Measurements from ENCODE around the gene LCORL.
"Not testable (repeated sequence)": the region's sequence is repeated elsewhere in the genome, so short reads cannot be mapped to it uniquely, and the experiment has no call there.

Gene LCORL

DNA sequence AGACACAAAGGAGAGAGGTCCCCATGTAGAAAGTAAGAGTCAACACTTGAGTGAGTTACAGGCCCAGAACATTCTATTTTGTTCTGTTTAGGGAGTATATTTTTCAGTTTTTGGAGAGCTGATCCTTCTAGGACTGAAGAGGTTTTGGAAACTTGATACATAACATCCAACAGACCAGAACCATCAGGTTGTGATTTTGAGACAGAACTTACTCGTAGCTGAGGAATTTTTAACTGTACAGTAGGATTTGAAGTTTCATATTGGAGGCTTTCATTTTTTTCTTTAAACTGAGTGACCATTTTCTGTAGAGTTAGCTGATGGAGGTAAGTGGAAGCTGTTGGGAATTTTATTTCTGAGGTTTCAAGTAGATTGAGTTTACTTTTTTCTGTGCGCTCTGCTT lies 137.5 kb downstream of the LCORL start:
- Histone ChIP-seq H3K27me3 (ENCODE audit: low read depth, low read length) (no peaks in the 10 kb centered on the region), H3K9me3 (ENCODE audit: control insufficient read depth in 1 of 2, low read length in 2 of 2) (no peaks in the 10 kb centered on the region), H3K4me1 (ENCODE audit: control insufficient read depth in 1 of 2, insufficient read depth in 2 of 2, low read length in 2 of 2) (no peaks in the 10 kb centered on the region), H3K36me3 (ENCODE audit: control insufficient read depth in 1 of 2, insufficient read depth in 2 of 2, low read length in 2 of 2) (peaks cover 0 to 3% of the 10 kb centered on the region in 2 donors), H3K4me3 (ENCODE audit: low read depth in 1 of 2, low read length in 2 of 2) (no peak overlapping the region), H3K27ac (ENCODE audit: low read length) (no peak overlapping the region)

DNA sequence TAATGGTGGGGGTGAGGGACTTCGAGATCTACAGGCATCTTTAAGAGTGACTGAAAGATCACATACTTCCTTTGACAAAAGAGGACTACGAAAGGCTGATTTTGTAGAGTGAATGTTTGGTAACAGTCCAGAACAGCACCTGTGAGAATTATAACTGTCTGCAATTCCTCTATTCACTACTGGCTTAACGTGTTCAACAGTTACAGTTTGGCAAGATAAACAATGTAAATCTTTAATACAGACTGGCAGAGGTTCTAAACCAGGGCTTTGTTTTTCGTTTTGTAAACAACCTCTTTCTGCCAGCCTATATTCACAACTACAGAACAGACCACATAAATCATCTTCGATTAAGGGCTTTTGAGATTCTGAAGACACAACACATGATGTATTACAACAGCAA lies 143.9 kb downstream of the LCORL start:
- H3K9me3 ChIP-seq (ENCODE audit: control insufficient read depth in 1 of 2, low read length in 2 of 2), result no peaks in the 10 kb centered on the region

DNA sequence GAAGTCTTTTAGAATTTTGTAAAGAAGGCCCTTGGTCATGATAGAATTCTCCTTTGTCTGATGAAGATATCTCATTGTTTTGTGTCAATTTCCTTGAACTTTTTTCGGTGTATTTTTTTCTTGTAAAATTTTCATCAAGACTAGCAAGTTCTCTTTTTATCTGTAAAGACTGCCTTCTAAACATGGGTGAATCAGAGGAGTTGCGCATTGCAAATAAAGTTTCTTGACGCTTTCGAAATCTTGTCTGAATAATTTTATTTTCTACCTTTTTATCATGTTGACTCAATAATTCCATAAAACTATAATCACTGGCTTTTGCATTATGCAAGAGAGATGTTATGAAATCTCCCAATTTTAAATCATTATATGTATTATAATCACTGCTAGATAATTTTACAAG lies 144.6 kb downstream of the LCORL start:
- H3K27me3 ChIP-seq (ENCODE audit: low read depth, low read length), result no peaks in the 10 kb centered on the region
- no peak overlapping the region for H3K4me3 ChIP-seq (ENCODE audit: low read depth in 1 of 2, low read length in 2 of 2)
- H3K9me3 ChIP-seq (ENCODE audit: control insufficient read depth in 1 of 2, low read length in 2 of 2), result no peaks in the 10 kb centered on the region
- no peaks in the 10 kb centered on the region for H3K4me1 ChIP-seq (ENCODE audit: control insufficient read depth in 1 of 2, insufficient read depth in 2 of 2, low read length in 2 of 2)
- no peak overlapping the region for H3K27ac ChIP-seq (ENCODE audit: low read length)
- no peaks in the 10 kb centered on the region for H3K36me3 ChIP-seq (ENCODE audit: control insufficient read depth in 1 of 2, insufficient read depth in 2 of 2, low read length in 2 of 2)

More for the DNA sequence above, 143.9 kb downstream of the LCORL start:
- H3K36me3 ChIP-seq (ENCODE audit: control insufficient read depth in 1 of 2, insufficient read depth in 2 of 2, low read length in 2 of 2), result no peaks in the 10 kb centered on the region
- no peak overlapping the region for H3K4me3 ChIP-seq (ENCODE audit: low read depth in 1 of 2, low read length in 2 of 2)
- no peaks in the 10 kb centered on the region for H3K4me1 ChIP-seq (ENCODE audit: control insufficient read depth in 1 of 2, insufficient read depth in 2 of 2, low read length in 2 of 2)
- H3K27ac ChIP-seq (ENCODE audit: low read length), result no peak overlapping the region
- no peaks in the 10 kb centered on the region for H3K27me3 ChIP-seq (ENCODE audit: low read depth, low read length)

DNA sequence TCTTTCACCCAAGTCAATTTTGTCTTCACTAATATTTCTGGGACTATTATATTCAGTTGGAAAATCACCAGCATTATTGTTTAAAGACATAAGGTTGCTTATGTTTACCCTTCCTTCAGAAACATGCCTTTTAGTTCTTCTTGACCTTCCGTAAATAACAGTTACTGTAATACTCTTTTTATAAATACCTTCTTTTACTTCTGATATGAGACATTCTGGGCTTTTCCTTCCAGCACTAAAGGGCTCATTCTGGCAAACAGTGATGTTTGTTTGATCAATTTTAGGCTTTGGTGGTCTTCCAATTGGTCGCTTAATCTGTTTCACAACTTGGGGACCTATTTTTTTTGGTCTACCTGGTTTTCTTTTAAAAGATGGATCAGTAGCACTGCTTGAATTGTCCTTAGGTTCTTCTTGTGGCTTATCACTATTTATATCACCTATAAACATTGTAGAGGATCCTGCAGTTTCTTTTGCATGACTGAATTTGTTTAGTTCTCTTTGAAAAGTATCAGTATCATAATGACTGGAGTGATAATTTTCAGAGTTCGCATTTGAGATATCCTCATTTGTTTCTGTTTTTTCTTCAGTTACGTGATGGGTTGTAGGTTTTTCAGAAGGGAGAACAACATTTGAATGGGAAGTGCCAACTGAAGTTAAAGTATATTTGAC lies 146.0 kb downstream of the LCORL start:
- Histone ChIP-seq H3K4me1 (ENCODE audit: control insufficient read depth in 1 of 2, insufficient read depth in 2 of 2, low read length in 2 of 2) (no peaks in the 10 kb centered on the region), H3K27me3 (ENCODE audit: low read depth, low read length) (no peaks in the 10 kb centered on the region), H3K4me3 (ENCODE audit: low read depth in 1 of 2, low read length in 2 of 2) (no peak overlapping the region), H3K9me3 (ENCODE audit: control insufficient read depth in 1 of 2, low read length in 2 of 2) (no peaks in the 10 kb centered on the region), H3K27ac (ENCODE audit: low read length) (no peak overlapping the region), H3K36me3 (ENCODE audit: control insufficient read depth in 1 of 2, insufficient read depth in 2 of 2, low read length in 2 of 2) (no peaks in the 10 kb centered on the region)

DNA sequence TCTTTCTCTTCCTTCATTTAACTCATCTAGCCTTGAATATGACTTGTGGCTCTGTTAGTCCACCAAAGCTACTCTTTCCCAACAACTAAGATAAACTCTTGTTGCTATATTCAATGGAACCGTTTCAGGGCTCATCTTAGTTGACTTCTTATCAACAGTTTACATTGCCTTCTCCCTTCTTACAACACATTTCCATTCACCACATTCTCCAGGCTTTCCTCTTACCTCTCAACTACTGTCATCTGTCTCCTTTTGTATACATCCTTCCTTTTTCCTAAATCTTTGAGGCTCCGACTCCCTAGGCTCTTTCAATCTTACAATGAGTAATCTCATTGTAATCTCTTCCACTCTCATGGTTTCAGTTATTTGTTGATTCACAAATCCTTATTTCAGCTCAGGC lies 152.2 kb downstream of the LCORL start:
- H3K27me3 ChIP-seq (ENCODE audit: low read depth, low read length), result no peaks in the 10 kb centered on the region
- H3K36me3 ChIP-seq (ENCODE audit: control insufficient read depth in 1 of 2, insufficient read depth in 2 of 2, low read length in 2 of 2), result peaks cover 0 to 1% of the 10 kb centered on the region in 2 donors
- H3K4me3 ChIP-seq (ENCODE audit: low read depth in 1 of 2, low read length in 2 of 2), result no peak overlapping the region
- no peak overlapping the region for H3K27ac ChIP-seq (ENCODE audit: low read length)
- no peaks in the 10 kb centered on the region for H3K9me3 ChIP-seq (ENCODE audit: control insufficient read depth in 1 of 2, low read length in 2 of 2)
- H3K4me1 ChIP-seq (ENCODE audit: control insufficient read depth in 1 of 2, insufficient read depth in 2 of 2, low read length in 2 of 2), result no peaks in the 10 kb centered on the region

DNA sequence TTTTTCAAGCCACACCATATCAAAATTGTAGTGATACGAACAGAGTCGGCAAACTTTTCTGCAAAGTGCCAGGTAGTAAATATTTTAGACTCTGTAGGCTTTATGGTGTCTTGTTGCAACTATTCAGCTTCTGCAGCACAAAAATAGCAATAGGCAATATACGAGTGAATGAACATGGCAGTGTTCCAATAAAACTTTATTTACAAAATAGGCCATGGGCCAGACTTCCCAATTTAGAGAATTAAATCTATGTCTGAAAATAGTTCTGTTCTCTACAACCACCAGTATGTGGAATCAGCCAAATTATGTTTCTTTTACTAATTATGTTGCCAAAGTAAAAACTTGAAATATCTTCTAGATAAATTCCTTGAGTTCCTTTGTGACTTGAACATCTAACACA lies 154.3 kb downstream of the LCORL start:
- peaks cover 0 to 4% of the 10 kb centered on the region in 2 donors for H3K36me3 ChIP-seq (ENCODE audit: control insufficient read depth in 1 of 2, insufficient read depth in 2 of 2, low read length in 2 of 2)
- no peaks in the 10 kb centered on the region for H3K9me3 ChIP-seq (ENCODE audit: control insufficient read depth in 1 of 2, low read length in 2 of 2)
- H3K4me3 ChIP-seq (ENCODE audit: low read depth in 1 of 2, low read length in 2 of 2), result no peak overlapping the region
- H3K27ac ChIP-seq (ENCODE audit: low read length), result no peak overlapping the region
- no peaks in the 10 kb centered on the region for H3K27me3 ChIP-seq (ENCODE audit: low read depth, low read length)
- no peaks in the 10 kb centered on the region for H3K4me1 ChIP-seq (ENCODE audit: control insufficient read depth in 1 of 2, insufficient read depth in 2 of 2, low read length in 2 of 2)

DNA sequence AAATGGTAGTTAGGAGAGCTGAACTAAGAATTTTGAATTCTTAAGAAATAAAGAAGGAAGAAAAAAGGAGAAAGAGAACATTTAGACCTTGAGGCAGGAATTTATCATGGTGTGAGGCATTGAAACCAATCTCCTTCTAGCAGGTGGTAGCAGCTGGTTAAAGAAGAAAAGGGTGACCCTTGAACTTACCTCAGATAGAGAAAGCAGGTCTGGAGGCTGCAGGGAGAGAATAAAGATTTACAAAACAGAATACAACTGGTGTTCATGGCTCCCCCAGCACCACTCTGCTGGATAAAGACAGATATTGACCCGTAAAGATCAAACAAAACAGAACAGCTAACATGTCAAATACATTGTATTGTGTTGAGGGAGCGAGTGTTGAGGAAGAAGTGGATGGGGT lies 154.7 kb downstream of the LCORL start:
- H3K27me3 ChIP-seq (ENCODE audit: low read depth, low read length), result no peaks in the 10 kb centered on the region
- no peaks in the 10 kb centered on the region for H3K4me1 ChIP-seq (ENCODE audit: control insufficient read depth in 1 of 2, insufficient read depth in 2 of 2, low read length in 2 of 2)
- H3K27ac ChIP-seq (ENCODE audit: low read length), result no peak overlapping the region
- peaks cover 0 to 4% of the 10 kb centered on the region in 2 donors for H3K36me3 ChIP-seq (ENCODE audit: control insufficient read depth in 1 of 2, insufficient read depth in 2 of 2, low read length in 2 of 2)
- H3K9me3 ChIP-seq (ENCODE audit: control insufficient read depth in 1 of 2, low read length in 2 of 2), result peaks cover 0 to 3% of the 10 kb centered on the region in 2 donors
- H3K4me3 ChIP-seq (ENCODE audit: low read depth in 1 of 2, low read length in 2 of 2), result no peak overlapping the region

DNA sequence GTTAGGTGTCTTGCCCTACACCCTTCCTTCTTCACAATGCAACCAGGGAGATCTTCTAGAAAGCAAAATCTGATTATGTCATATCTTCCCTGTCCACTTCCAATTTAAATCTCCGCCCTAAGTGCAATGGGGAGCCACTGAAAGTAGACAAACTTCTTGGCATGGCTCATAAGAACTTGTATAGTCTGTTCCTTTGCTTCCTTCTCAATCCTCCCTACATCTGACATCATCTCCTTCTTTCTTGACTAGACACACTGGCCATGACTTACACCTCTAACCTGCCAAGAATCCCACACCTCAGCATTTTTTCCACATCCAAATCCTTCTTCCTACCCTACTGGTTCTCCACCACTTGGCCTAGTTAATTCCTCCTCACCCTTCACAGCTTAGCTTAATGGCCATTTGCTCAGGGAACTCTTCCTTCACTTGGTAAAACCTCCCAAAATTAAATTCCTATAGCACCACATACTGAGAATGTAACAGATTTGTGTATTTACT lies 155.6 kb downstream of the LCORL start:
- Histone ChIP-seq H3K27ac (ENCODE audit: low read length) (no peak overlapping the region), H3K36me3 (ENCODE audit: control insufficient read depth in 1 of 2, insufficient read depth in 2 of 2, low read length in 2 of 2) (peaks cover 0 to 4% of the 10 kb centered on the region in 2 donors), H3K4me1 (ENCODE audit: control insufficient read depth in 1 of 2, insufficient read depth in 2 of 2, low read length in 2 of 2) (no peaks in the 10 kb centered on the region), H3K9me3 (ENCODE audit: control insufficient read depth in 1 of 2, low read length in 2 of 2) (peaks cover 0 to 9% of the 10 kb centered on the region in 2 donors), H3K4me3 (ENCODE audit: low read depth in 1 of 2, low read length in 2 of 2) (no peak overlapping the region), H3K27me3 (ENCODE audit: low read depth, low read length) (no peaks in the 10 kb centered on the region)

DNA sequence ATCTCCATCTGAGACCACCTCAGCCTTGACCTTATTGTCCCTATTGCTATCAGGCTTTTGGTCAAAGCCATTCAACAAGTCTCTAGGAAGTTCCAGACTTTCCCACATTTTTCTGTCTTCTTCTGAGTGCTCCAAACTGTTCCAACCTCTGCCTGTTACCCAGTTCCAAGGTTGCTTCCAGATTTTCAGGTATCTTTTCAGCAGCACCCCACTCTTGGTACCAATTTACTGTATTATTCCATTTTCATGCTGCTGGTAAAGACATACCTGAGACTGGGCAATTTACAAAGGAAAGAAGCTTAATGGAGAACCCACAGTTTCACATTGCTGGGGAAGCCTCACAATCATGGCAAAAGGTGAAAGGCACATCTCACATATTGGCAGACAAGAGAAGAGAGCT lies 159.6 kb downstream of the LCORL start:
- H3K9me3 ChIP-seq (ENCODE audit: control insufficient read depth in 1 of 2, low read length in 2 of 2); H3K27ac ChIP-seq (ENCODE audit: low read length); H3K4me3 ChIP-seq (ENCODE audit: low read depth in 1 of 2, low read length in 2 of 2); H3K27me3 ChIP-seq (ENCODE audit: low read depth, low read length); H3K36me3 ChIP-seq (ENCODE audit: control insufficient read depth in 1 of 2, insufficient read depth in 2 of 2, low read length in 2 of 2); H3K4me1 ChIP-seq (ENCODE audit: control insufficient read depth in 1 of 2, insufficient read depth in 2 of 2, low read length in 2 of 2): not testable (repeated sequence)

DNA sequence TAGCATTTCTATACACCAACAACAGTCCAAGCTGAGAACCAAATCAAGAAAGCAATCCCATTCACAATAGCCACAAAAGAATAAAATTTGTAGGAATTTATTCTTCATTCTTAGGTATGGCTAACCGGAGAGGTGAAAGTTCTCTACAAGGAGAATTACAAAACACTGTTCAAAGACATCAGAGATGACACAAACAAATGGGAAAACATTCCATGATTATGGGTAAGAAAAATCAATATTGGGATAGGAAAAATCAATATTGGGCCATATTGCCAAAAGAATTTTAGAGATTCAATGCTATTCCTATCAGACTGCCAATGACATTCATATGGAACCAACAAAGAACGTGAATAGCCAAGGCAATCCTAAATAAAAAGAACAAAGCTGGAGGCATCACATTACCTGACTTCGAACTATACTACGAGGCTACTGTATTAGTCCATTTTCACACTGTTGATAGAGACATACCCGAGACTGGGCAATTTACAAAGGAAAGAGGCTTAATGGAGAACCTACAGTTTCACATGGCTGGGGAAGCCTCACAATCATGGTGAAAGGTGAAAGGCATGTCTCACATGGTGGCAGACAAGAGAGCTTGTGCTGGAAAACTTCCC lies 161.7 kb downstream of the LCORL start:
- no peaks in the 10 kb centered on the region for H3K27me3 ChIP-seq (ENCODE audit: low read depth, low read length)
- H3K4me3 ChIP-seq (ENCODE audit: low read depth in 1 of 2, low read length in 2 of 2), result no peak overlapping the region
- no peak overlapping the region for H3K27ac ChIP-seq (ENCODE audit: low read length)
- H3K4me1 ChIP-seq (ENCODE audit: control insufficient read depth in 1 of 2, insufficient read depth in 2 of 2, low read length in 2 of 2), result no peaks in the 10 kb centered on the region
- peaks cover 0 to 4% of the 10 kb centered on the region in 2 donors for H3K36me3 ChIP-seq (ENCODE audit: control insufficient read depth in 1 of 2, insufficient read depth in 2 of 2, low read length in 2 of 2)
- H3K9me3 ChIP-seq (ENCODE audit: control insufficient read depth in 1 of 2, low read length in 2 of 2), result peaks cover 0 to 9% of the 10 kb centered on the region in 2 donors

DNA sequence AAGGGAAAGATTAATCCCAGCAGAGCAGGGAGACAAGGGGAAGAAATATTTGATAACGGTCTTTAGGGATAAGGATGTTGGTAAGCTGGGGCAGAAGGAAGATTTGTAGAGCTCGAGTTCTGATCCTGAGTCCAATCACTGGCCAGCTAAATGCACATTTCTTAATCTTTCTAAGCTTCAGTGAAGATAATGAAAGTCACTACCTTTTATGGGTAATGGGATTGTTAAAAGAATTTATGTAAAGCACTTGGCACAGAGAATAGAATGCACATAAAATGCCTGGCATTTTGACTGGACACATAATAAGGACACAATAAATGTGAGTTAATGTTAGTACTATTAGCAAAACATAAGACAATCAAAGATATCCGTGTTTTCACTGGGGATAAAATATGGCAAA lies 167.5 kb downstream of the LCORL start:
- H3K4me1 ChIP-seq (ENCODE audit: control insufficient read depth in 1 of 2, insufficient read depth in 2 of 2, low read length in 2 of 2), result no peaks in the 10 kb centered on the region
- H3K27ac ChIP-seq (ENCODE audit: low read length), result no peak overlapping the region
- no peaks in the 10 kb centered on the region for H3K27me3 ChIP-seq (ENCODE audit: low read depth, low read length)
- H3K9me3 ChIP-seq (ENCODE audit: control insufficient read depth in 1 of 2, low read length in 2 of 2), result no peaks in the 10 kb centered on the region
- no peaks in the 10 kb centered on the region for H3K36me3 ChIP-seq (ENCODE audit: control insufficient read depth in 1 of 2, insufficient read depth in 2 of 2, low read length in 2 of 2)
- H3K4me3 ChIP-seq (ENCODE audit: low read depth in 1 of 2, low read length in 2 of 2), result no peak overlapping the region

DNA sequence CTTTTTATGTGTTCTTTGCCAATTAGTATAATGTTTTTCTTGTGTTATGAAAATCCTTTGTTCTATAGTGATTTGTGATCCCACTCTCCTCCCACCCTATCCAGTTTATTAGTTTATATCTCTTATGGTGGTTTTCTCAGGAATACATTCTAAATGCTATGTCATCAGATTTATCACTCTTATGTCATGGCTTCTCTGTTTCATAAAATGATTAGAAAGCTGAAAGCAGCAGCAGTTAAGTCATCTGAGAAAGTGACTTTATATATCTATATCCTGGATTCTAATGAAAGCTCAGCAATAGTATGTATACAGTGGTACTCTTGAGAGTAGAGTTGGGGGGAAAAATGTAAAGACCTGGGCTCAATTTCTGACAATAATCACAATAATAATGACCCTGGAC lies 169.6 kb downstream of the LCORL start:
- no peaks in the 10 kb centered on the region for H3K27me3 ChIP-seq (ENCODE audit: low read depth, low read length)
- H3K4me1 ChIP-seq (ENCODE audit: control insufficient read depth in 1 of 2, insufficient read depth in 2 of 2, low read length in 2 of 2), result no peaks in the 10 kb centered on the region
- no peaks in the 10 kb centered on the region for H3K9me3 ChIP-seq (ENCODE audit: control insufficient read depth in 1 of 2, low read length in 2 of 2)
- no peaks in the 10 kb centered on the region for H3K36me3 ChIP-seq (ENCODE audit: control insufficient read depth in 1 of 2, insufficient read depth in 2 of 2, low read length in 2 of 2)
- H3K27ac ChIP-seq (ENCODE audit: low read length), result no peak overlapping the region
- no peak overlapping the region for H3K4me3 ChIP-seq (ENCODE audit: low read depth in 1 of 2, low read length in 2 of 2)

Measured in muscle layer of duodenum (tissue), 2 donors.